ENCODE results near the gene PRRX2. TPM values are rescaled to one million over a fixed set of nuclear protein-coding genes. Genes with fewer than 3 reads are reported as not detected.
"Not testable (repeated sequence)": the region's sequence is repeated elsewhere in the genome, so short reads cannot be mapped to it uniquely, and the experiment has no call there.

PRRX2 gene
- total RNA-seq, 6 donors from 2014 or later = 0.61 to 5.8 (median 1.3) TPM; not detected in 3

DNA sequence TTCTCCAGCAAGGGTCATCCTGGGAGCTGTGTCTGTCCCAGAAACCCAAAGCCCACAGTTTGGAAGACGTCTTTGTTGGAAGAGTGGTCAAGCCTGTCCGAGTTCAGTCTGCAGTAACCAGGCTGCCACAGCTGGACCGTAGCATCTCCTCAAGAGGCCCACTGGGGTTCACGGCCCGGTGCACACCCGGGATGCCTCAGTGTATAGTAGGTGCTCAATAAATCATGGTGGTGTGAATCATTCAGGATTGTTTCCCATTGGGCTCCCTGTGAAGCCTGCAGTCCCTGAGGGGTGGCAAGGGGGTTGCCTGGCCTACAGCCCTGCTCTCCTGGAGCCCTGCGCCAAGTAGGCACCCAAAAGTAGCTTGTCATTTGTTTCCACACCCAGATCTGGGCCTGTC lies 10.3 kb upstream of the PRRX2 start:
- ATAC-seq (ENCODE audit: low FRiP score in 2 of 2) = no peak
- peaks cover 0 to 4% (median 0%) of the 10 kb centered on the region in 4 donors for H3K4me1 ChIP-seq
- H3K4me3 ChIP-seq = no peak overlapping the region
- no peaks in the 10 kb centered on the region for H3K36me3 ChIP-seq
- H3K9me3 ChIP-seq = no peaks in the 10 kb centered on the region
- WGBS, 2 donors = 92 to 96% methylated on average over 2 to 7 of the region's 7 CpGs
- no peak overlapping the region for H3K27ac ChIP-seq
- DNase-seq = peak in 1 of 2 donors; percentile 21
- no peaks in the 10 kb centered on the region for H3K27me3 ChIP-seq
- TF ChIP-seq POLR2AphosphoS5 (IDR thresholded peaks at IDR 0.05) (no peak), EP300 (IDR thresholded peaks at IDR 0.05) (no peak), POLR2A (IDR thresholded peaks at IDR 0.05) (no peak), CTCF (IDR thresholded peaks at IDR 0.05) (no peak)

DNA sequence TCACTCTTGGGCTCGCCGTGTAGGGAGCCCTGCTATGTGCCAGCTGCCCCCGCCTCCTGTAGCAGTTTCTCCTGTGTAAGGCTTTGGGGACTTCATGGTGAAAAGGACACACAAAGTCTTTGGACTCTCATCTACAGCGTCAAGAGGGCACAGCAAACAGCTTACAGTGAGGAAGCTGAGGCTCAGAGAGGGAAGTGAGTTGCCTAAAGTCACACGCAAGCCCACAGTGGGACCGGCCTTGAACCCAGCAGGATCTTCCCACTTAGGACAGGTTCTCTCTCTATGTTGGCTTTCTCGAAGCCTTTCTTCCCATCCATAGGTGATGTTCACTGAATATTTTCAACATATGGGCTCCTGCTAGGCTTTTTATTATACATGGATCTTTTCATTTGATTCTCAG lies 9.8 kb upstream of the PRRX2 start:
- Histone ChIP-seq H3K36me3 (no peaks in the 10 kb centered on the region), H3K27me3 (no peaks in the 10 kb centered on the region), H3K27ac (no peak overlapping the region), H3K4me1 (peaks cover 0 to 4% (median 0%) of the 10 kb centered on the region in 4 donors), H3K4me3 (no peak overlapping the region), H3K9me3 (no peaks in the 10 kb centered on the region)
- ATAC-seq (ENCODE audit: low FRiP score in 2 of 2) (no peak), DNase-seq (no peak)
- TF ChIP-seq CTCF (IDR thresholded peaks at IDR 0.05) (no peak), POLR2AphosphoS5 (IDR thresholded peaks at IDR 0.05) (no peak), EP300 (IDR thresholded peaks at IDR 0.05) (no peak), POLR2A (IDR thresholded peaks at IDR 0.05) (no peak)
- WGBS, 2 donors = 65 to 89% methylated on average over 5 to 7 of the region's 7 CpGs

DNA sequence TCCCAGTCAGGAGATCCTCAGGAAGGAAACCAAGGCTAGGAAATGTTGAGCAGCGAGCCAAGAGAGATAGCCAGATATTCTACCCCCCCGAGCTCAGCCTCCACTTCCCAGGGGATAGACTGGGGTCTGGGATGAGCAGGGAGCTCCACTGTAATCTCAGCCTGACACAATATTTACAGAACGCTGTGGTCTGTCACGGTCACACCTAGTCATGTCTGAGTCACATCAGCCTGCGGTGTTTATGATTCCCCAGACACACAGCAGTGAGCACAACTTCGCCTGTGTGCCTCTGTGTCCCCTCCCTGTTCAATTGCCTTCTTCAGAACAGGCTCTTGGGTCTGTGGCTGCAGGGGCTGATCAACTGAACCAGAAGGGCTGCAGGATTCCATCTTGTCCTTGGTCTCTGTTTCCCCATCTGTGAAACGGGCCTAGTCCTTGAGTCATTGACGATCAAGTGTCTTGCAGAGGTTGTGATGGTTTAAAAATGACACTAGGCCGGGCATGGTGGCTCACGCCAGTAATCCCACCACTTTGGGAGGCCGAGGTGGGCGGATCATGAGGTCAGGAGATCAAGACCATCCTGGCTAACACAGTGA lies 8.6 kb upstream of the PRRX2 start:
- no peak for DNase-seq
- no peaks in the 10 kb centered on the region for H3K27me3 ChIP-seq
- H3K27ac ChIP-seq = no peak overlapping the region
- ATAC-seq (ENCODE audit: low FRiP score in 2 of 2) = no peak
- no peaks in the 10 kb centered on the region for H3K36me3 ChIP-seq
- H3K4me3 ChIP-seq = no peak overlapping the region
- 75 to 78% methylated on average over 12 of the region's 12 CpGs for WGBS, 2 donors
- no peak for TF ChIP-seq CTCF (IDR thresholded peaks at IDR 0.05)
- peaks cover 0 to 4% (median 0%) of the 10 kb centered on the region in 4 donors for H3K4me1 ChIP-seq
- no peaks in the 10 kb centered on the region for H3K9me3 ChIP-seq

GRCh38 chr9:129661029-129661428 lies 4.4 kb upstream of the PRRX2 start:
- TF ChIP-seq EP300 (IDR thresholded peaks at IDR 0.05) (no peak), CTCF (IDR thresholded peaks at IDR 0.05) (no peak), POLR2A (IDR thresholded peaks at IDR 0.05) (no peak), POLR2AphosphoS5 (IDR thresholded peaks at IDR 0.05) (no peak)
- Histone ChIP-seq H3K4me1 (peaks cover 7 to 16% (median 9%) of the 10 kb centered on the region in 4 donors), H3K36me3 (no peaks in the 10 kb centered on the region), H3K27ac (no peak overlapping the region), H3K27me3 (peaks cover 0 to 14% (median 7%) of the 10 kb centered on the region in 4 donors), H3K4me3 (no peak overlapping the region), H3K9me3 (no peaks in the 10 kb centered on the region)
- WGBS, 2 donors = 71 to 84% methylated on average over 2 of the region's 2 CpGs
- DNase-seq (no peak), ATAC-seq (ENCODE audit: low FRiP score in 2 of 2) (no peak)

DNA sequence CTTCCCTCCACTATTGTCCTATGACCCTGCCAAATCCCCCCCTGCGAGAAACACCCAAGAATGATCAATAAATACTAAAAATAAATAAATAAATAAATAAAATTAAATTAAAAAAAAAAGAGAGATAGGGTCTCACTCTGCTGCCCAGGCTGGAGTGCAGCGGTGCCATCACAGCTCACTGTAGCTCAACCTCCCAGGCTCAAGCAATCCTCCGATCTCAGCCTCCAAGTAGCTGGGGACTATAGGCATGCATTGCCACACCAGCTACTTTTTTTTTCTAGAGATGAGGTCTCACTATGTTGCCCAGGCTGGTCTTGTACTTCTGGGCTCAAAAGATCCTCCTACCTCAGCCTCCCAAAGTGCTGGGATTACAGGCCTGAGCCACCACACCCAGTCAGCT lies 3.2 kb upstream of the PRRX2 start:
- not testable (repeated sequence) for H3K9me3 ChIP-seq; H3K36me3 ChIP-seq; ATAC-seq (ENCODE audit: low FRiP score in 2 of 2); H3K4me3 ChIP-seq; DNase-seq; H3K27ac ChIP-seq
- 76 to 81% methylated on average over 3 of the region's 3 CpGs for WGBS, 2 donors
- Histone ChIP-seq H3K27me3 (peaks cover 0 to 23% (median 17%) of the 10 kb centered on the region in 4 donors), H3K4me1 (peaks cover 7 to 24% (median 14%) of the 10 kb centered on the region in 4 donors)

All from upper lobe of left lung (tissue), 6 donors.